ENCODE data around the gene NTM. TPM values are rescaled to one million over a fixed set of nuclear protein-coding genes. Genes with fewer than 3 reads are reported as not detected.

NTM gene
- total and polyA plus RNA-seq, 2 experiments from 2014 or later, result 1.1 to 1.7 TPM

DNA sequence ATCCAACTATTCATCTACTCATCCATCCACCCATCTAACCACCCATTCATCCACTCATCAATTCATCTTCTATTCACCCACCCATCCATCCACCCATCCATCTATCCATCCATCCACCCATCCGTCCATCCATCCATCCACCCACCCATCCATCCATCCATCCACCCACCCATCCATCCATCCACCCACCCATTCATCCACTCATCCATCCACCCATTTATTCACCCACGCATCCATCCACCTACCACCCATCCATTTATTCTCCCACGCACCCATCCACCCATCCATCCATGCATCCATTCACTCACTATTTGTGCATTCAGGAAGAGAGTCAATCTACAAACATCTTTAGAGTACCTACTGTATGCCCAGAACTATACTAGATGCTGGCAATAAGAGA lies 482.3 kb downstream of the NTM start:
- Histone ChIP-seq H3K4me3 (no peak overlapping the region), H3K9me3 (ENCODE audit: low read depth) (no peaks in the 10 kb centered on the region), H3K27me3 (peaks cover 43% of the 10 kb centered on the region), H3K27ac (no peak overlapping the region), H3K4me1 (ENCODE audit: low read depth) (peaks cover 12% of the 10 kb centered on the region), H3K36me3 (no peaks in the 10 kb centered on the region)
- DNase-seq (ENCODE audit: low read depth in 1 of 2, low spot score in 1 of 2), result no peak
- TF ChIP-seq, protein P1, sequence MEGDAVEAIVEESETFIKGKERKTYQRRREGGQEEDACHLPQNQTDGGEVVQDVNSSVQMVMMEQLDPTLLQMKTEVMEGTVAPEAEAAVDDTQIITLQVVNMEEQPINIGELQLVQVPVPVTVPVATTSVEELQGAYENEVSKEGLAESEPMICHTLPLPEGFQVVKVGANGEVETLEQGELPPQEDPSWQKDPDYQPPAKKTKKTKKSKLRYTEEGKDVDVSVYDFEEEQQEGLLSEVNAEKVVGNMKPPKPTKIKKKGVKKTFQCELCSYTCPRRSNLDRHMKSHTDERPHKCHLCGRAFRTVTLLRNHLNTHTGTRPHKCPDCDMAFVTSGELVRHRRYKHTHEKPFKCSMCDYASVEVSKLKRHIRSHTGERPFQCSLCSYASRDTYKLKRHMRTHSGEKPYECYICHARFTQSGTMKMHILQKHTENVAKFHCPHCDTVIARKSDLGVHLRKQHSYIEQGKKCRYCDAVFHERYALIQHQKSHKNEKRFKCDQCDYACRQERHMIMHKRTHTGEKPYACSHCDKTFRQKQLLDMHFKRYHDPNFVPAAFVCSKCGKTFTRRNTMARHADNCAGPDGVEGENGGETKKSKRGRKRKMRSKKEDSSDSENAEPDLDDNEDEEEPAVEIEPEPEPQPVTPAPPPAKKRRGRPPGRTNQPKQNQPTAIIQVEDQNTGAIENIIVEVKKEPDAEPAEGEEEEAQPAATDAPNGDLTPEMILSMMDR (IDR thresholded peaks at IDR 0.05; ENCODE audit: low read depth, low read length), result no peak

DNA sequence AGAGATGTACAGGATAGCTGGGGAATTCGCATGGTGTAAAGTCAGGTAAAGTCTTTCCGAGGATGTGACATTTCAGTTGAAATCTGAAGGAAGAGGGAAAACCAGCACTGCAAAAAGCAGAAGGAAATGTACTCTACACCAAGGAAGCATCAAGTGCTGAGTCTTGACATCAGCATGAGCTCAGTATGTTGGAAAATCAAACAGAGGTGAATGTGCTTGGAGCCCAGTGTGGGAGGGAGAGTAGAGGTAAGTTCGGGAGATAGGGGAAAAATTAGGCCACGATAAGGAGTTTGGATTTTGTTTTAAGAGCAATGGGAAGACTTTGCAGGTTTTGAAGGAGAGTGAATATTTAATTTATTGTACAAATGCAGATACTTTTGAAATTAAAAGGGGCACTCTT lies 484.0 kb downstream of the NTM start:
- H3K4me3 ChIP-seq, result no peak overlapping the region
- H3K27ac ChIP-seq, result no peak overlapping the region

GRCh38 chr11:131855320-131855719 lies 484.9 kb downstream of the NTM start:
- TF ChIP-seq, protein P1 (IDR thresholded peaks at IDR 0.05; ENCODE audit: low read depth, low read length), result no peak
- H3K36me3 ChIP-seq, result no peaks in the 10 kb centered on the region
- H3K4me3 ChIP-seq, result no peak overlapping the region
- peak in 1 of 2 donors; percentile 64 for DNase-seq (ENCODE audit: low read depth in 1 of 2, low spot score in 1 of 2)
- H3K4me1 ChIP-seq (ENCODE audit: low read depth), result peaks cover 3% of the 10 kb centered on the region
- H3K27me3 ChIP-seq, result peaks cover 51% of the 10 kb centered on the region
- no peaks in the 10 kb centered on the region for H3K9me3 ChIP-seq (ENCODE audit: low read depth)
- no peak overlapping the region for H3K27ac ChIP-seq

More for the DNA sequence above, 484.0 kb downstream of the NTM start:
- Histone ChIP-seq H3K9me3 (ENCODE audit: low read depth) (no peaks in the 10 kb centered on the region), H3K27me3 (peaks cover 51% of the 10 kb centered on the region), H3K4me1 (ENCODE audit: low read depth) (peaks cover 3% of the 10 kb centered on the region), H3K36me3 (no peaks in the 10 kb centered on the region)
- TF ChIP-seq, protein P1 (IDR thresholded peaks at IDR 0.05; ENCODE audit: low read depth, low read length), result no peak
- no peak for DNase-seq (ENCODE audit: low read depth in 1 of 2, low spot score in 1 of 2)

DNA sequence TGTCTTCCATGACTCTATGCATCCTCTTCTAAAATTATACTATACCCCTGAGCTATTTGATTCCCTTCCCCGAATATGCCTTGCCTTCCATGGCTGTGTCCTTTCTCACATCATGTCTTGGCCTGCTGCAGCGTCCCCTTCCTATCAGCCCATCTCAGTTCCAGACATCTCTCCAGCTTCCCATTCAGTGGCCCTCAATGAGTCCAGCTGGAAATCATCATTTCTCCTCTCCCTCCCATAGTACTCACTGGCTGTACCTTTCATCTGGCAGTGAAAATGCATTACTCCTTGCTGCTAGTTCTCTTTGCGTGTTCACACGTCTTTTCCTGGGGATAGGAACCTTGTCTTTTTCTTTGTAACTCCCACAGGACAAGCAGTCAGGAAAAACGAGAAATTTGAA lies 486.8 kb downstream of the NTM start:
- peaks cover 39% of the 10 kb centered on the region for H3K27me3 ChIP-seq

DNA sequence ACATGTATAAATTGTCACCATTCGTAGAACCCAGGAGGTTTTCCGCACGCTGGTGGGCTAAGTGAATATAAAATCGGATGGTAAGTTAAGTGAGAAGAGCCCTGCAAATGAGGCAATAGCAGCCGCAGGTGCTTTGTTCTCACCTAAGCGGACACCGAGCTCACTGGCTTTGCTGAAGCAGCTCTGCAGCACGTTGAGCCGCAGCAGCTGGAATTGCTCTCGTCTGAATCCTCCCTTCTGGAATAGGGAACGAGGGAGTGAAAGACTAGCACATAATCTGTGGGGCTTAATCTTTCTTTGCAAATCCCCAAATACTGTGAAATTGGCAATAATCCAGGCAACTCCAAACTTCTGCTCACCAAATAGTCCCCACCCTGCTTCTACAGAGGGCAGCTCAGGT lies 488.1 kb downstream of the NTM start:
- TF ChIP-seq, protein P1 (IDR thresholded peaks at IDR 0.05; ENCODE audit: low read depth, low read length), result no peak
- H3K27me3 ChIP-seq, result peaks cover 32% of the 10 kb centered on the region
- no peak overlapping the region for H3K4me3 ChIP-seq
- no peak overlapping the region for H3K27ac ChIP-seq
- no peaks in the 10 kb centered on the region for H3K9me3 ChIP-seq (ENCODE audit: low read depth)
- H3K36me3 ChIP-seq, result no peaks in the 10 kb centered on the region
- H3K4me1 ChIP-seq (ENCODE audit: low read depth), result peaks cover 3% of the 10 kb centered on the region
- no peak for DNase-seq (ENCODE audit: low read depth in 1 of 2, low spot score in 1 of 2)

More for the DNA sequence above, 486.8 kb downstream of the NTM start:
- no peaks in the 10 kb centered on the region for H3K9me3 ChIP-seq (ENCODE audit: low read depth)
- no peak overlapping the region for H3K4me3 ChIP-seq
- no peaks in the 10 kb centered on the region for H3K36me3 ChIP-seq
- no peak overlapping the region for H3K27ac ChIP-seq
- no peak for DNase-seq (ENCODE audit: low read depth in 1 of 2, low spot score in 1 of 2)
- H3K4me1 ChIP-seq (ENCODE audit: low read depth), result peaks cover 3% of the 10 kb centered on the region
- TF ChIP-seq, protein P1 (IDR thresholded peaks at IDR 0.05; ENCODE audit: low read depth, low read length), result no peak
